GM19238 (cell line): ENCODE results near the gene RAB38.

Experiments
- DNase-seq: peaks from one replicate; pipeline ENCODE4 v3.0.0; 2011; ENCODE audit warnings: low spot score; ENCODE audit not compliant: insufficient read length

Gene RAB38

DNA sequence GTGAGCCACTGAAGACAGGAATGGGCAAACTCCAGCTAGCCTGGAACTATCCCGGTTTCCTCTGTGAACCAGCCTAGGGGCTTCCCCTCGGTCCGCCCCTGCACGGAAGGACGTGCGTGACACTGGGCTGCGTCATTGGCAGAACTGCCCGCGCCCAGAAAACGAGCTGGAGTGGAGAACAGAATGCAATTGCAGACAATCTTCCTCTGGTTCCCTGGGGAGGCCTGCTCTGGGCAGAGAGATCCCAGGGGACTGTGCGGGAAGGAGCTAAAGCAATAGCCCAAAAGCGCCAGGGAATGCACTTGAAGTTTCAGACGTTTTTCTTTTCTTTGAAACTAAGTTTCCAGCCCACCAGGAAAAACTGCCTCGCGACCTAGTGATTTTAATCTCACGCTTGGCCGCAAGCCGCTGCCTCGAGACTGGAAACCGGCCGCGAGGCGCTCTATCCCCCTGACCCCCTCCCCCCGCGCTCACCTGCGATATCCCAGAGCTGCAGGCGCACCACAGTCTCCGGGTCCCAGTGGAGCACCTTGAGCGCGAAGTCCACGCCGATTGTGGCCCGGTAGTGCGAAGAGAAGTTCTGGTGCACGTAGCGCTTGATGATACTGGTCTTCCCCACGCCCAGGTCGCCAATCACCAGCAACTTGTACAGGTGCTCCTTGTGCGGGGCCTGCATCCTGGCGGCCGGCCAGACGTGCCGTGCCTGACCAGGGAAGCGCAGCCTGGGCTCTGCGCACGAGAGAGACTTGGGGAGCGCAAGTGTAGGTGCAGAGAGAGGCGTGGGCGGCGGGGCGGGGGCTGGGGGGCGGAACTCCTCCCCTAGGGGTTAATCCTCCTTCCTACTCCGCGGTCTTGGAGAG, at the start of gene RAB38:
RAB38 (minus strand) TSS at position 735 of the 860 bp plus-strand sequence; CDS start at position 676, 59 bp downstream.
- peak; percentile 17 for DNase-seq

DNA sequence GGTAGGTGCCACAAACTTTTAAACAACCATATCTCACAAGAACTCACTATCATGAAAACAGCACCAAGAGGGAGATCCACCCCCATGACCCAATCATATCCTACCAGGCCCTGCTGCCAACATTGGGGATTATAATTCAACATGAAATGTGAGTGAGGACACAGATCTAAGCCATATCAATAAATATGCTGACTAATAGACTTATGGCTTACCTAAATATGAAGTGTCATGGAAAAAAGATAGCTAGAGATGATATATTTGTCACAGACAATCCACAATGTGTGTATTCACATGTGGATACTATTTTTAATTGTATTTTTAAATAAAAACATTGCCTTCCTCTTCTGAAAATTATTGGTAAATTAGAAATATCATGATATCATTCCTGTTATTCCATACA, 38.2 kb upstream of the RAB38 start:
- DNase-seq: no peak

DNA sequence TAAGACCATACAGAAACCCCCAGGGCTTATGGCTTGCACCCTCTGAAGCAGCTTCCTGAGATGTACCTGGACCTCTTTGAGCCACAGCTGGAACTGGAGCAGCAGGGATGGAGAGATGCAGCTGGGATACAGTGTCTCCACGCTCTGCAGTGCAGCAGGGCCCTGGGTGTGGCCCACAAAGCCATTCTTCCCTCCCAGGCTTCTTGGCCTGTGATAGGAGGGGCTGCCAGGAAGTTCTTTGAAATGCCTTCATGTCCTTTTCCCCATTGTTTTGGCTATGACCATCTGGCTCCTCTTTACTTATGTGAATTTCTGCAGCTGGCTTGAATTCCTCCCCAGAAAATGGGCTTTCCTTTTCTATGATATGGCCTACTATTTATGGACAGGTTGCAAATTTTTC, 37.1 kb upstream of the RAB38 start:
- no peak for DNase-seq

DNA sequence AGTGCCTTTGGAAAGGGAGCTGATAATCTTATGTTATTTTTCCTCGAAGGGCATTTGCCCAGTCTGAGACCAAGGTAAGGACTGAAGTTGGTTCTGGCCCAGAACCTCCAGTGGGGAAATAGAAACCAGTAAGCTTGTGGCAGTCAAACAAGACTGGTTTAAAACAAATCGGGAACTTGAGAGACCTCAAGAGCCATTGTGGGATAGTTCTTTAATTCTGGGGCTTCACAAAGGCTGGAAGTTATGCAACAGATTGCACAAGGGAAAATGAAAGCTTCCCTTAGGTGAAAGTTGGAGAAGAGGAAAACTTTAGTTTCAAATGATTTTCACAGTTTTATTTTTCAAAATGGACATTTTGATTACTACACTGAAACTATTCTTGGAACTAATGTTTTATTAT, 33.5 kb upstream of the RAB38 start:
- no peak for DNase-seq

DNA sequence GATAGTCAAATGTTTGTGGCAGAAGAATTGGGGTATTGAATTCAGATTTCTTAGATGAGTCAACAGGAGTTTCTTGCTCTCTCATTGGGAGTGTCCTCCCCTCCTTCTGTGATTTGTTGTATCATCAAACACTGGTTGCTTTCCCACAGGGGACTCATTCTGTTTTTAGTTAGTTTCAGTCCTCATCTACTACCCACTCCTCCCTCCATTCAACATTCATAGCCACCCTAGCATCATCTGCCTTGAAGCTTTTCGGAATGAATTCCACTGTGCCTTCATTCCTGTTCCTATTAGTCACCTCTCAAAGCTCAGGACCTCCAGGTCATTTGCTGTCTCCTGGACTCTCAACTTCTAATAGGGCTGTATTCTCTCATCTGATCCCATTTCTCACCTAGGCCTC, 31.5 kb upstream of the RAB38 start:
- no peak for DNase-seq

DNA sequence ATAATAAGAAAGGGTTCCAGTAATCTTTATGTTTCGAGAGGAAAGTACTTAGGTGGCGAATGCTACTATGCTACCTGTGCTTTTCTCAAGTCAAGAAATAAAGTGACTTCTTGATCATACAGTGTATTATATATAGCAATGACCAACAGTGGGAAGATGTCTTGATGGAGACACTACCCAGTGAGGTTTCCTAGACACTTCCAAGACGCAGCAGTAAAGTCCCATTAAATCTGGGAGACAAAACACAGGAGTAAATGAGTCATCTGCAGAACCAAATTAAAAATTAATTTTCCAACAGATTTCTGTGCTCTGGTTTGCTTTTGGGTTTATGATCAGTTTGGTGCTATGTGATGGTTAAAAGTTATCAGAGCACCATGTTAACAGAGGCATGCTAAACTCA, 29.1 kb upstream of the RAB38 start:
- DNase-seq: no peak

DNA sequence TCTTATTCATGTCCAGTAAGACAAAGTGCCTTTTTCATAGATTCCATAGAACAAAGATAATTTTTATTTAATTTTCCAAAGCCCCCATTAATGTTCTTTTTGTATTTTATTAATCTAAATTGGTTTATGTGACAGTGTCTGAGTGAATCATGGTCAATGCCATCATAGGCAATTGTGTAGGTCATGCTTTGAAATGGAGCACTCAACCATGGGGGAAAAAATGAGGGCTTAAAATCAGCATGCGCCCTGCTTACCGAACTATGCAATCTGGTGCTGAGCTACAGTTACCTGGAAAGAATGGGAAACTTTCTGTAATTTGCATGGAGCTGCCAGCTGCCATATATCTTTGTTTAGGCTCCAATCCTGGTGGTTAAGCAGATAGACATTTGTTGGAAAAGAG, 28.4 kb upstream of the RAB38 start:
- DNase-seq: no peak

DNA sequence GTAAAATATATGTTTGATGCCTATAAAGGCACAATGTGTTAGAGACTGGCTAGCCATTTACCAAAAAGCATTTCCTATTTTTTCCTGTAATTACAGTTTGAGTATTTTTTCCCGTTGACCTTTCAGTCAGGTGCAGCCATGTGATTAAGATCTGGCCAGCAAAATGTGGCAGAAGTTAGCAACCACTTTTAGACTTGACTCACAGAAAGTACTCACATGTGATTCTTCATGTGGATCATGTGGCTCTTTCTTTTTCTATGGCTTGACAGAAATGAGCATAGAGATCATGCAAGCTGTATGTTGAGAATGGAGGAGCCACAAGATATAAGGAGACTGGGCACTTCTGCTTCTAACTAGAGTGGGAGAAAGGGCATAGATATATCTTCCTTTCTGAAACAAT, 27.3 kb upstream of the RAB38 start:
- no peak for DNase-seq

DNA sequence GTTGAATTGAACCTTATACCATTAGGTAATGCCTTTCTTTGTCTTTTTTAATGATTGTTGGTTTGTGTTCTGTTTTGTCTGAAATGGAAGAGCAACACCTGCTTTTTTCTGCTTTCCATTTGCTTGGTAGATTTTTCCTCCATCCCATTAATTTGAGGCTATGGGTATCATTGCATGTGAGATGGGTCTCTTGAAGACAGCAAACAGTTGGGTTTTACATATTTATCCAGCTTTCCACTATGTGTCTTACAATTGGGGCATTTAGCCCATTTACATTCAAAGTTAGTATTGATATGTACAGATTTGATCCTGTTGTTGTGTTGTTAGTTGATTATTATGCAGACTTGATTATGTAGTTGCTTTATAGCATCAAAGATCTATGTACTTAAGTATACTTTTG, 21.1 kb upstream of the RAB38 start:
- no peak for DNase-seq

DNA sequence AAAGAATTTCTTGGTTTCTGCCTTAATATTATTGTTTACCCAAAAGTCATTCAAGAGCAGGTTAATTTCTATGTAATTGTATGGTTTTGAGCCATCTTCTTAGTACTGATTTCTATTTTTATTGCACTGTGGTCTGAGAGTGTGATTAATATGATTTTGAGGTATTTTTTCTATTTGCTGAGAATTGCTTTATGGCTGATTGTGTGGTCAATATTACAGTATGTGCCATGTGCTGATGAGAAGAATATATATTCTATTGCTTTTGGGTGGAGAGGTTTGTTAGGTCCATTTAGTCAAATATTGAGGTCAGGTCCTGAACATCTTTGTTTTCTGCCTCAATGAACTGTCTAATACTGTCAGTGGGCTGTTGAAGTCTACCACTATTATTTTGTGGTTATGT, 20.7 kb upstream of the RAB38 start:
- no peak for DNase-seq

DNA sequence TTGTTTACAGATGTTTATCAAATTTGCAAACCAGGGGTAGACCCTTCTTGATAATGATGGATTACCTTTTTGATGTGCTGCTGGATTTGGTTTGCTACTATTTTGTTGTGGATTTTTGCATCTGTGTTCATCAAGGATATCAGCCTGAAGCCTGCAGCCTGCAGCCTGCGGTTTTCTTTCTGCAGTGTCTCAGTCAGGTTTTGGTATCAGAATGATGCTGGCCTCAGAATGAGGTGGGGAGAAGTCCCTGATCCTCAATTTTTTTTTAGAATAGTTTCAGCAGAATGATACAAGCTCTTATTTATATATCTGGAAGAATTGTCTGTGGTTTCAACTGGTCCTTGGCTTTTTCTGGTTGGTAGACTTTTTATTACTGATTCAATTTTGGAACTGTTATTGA, 19.7 kb upstream of the RAB38 start:
- no peak for DNase-seq

DNA sequence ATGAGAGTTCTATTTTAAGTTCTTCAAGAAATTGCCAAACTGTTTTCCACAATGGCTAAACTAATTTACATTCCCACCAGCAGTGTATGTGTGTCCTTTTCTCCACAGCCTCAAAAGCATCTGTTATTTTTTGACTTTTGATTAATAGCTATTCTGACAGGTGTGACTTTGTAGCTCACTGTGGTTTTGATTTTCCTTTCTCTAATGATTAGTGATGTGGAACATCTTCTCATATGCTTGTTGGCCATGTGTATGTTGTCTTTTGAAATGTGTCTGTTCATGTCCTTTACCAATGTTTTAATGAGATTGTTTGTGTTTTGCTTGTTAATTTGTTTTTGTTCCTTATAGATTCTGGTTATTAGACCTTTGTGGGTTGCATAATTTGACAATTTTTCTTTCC, 18.0 kb upstream of the RAB38 start:
- no peak for DNase-seq

DNA sequence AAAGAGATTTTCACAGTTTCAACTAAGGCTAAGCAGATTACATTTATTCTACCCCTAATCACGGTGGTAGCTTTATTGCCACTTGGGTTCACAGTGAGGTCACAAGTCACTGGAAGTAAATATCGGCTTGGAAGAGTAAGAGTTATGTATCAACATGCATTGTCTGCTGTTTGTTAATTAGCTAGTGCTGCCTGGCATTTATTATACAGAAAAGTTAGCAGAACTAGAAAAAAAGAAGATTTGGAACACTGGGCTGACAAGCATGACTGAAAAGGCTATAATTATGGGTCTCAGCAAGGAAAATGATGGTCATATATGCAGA, 13.7 kb upstream of the RAB38 start:
- no peak for DNase-seq

DNA sequence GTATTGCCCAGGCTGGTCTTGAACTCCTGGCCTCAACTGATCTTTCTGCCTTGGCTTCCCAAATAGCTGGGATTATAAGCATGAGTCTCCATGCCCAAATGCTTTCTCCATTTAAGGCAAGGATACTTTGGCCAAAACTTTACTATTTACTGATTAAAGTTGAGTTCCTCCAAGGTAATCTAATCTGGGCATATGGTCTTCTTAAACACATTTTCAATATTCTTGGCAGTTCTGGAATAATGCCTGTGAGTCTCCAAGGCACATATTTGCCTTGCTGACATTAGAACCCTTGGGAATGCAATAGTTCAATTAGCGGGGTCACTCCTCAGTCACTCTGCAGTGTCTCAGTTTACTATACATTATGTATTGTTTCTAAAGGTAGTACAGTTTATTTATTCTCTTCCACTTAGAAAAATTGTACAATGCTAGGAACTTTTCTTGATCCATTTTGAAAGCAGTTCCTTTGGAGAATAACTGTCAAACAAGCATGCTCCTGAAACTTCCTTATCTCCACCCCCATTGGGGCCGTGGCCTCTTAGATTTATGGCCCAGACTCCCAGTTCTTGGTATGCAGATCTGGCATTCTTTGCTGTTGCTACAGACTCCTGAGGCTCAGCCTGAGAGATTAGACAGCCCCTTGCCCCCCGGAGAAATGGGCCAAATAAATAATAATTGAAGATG, 13.1 kb upstream of the RAB38 start:
- DNase-seq: no peak

DNA sequence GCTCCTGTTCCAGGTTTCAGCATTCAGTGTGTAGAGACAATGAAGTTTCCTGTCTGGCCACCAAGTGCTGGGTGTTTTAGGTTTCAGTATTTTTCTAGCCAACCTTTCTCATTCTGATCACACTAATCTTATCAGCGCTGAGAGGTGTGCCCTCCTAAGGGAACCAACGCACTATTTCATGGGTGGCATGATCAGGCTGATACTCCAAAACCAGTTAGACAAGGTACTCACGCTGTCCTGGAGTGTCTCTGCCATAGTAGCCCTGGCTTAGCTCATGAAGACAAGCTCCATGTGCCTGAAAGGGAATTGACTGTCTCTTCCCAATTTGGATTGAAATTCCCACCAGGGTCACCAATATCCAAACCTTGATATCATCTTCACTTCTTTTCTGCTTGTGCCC, 8.0 kb upstream of the RAB38 start:
- no peak for DNase-seq

DNA sequence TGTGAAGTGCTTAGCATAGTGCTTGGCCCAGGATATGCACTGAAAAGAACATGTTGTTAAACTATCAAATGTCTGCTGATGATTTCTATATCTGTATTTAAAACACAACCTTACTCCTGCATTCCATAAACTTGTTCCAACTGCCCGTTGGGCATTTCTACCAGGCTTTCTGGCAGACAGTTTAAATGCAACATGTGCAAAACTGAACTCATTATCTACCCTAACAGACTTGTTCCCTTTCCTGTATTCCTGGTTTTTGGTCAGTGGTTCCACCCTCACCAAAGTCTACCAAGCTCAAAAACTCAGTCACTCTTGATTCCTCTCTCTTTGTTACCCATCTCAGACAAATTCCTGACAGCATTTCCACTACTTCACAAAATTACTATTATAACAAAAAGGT, 6.5 kb upstream of the RAB38 start:
- DNase-seq: no peak

DNA sequence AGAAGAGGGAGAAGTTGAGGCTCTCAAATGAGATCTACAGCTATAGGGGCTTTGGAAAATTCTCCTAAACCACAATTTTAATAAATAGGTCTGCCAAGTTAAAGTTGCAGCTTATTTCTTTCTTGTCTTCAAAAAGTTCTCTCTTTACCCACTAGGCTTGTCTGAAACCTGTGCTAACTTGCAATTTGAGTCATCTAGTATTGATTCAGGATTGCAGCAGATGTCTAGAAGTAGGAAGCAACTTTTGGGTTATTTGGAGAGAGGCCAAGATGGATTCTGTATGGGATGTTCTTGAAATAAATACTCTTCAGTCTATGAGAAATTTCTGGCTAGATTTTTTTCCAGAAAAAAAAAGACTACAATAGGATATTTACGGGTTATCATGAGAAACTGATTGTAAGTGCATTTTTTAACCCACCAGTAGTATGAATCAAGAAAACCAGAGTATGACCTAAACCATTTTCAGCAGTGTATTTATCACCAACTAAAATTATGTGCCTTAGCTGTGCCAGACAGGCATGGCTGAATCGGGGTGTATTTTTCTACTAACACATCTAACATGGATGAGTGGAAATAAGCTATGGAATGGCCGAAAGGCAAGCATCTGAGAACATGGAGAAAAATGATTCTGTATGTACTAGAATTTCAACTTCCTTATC, 4.9 kb upstream of the RAB38 start:
- no peak for DNase-seq

DNA sequence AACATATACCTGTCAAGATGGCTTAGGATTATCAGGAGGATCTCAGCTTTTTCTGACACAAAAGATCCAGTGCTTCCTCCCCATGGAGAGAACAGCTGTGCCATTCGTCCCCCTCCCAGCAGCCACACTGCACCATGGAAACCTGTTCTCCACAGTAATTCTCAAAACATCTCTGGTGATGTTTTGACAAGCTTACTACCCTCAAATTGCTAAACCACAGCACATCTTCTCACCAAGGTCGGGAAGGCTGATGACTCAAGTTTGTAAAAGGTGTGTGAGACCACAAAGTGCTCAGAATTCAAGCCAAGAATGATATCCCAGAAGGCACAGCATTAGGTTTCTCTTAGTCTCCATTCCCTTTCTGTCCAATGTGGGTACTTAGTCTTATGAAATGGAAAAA, 3.9 kb upstream of the RAB38 start:
- DNase-seq: peak; percentile 10

DNA sequence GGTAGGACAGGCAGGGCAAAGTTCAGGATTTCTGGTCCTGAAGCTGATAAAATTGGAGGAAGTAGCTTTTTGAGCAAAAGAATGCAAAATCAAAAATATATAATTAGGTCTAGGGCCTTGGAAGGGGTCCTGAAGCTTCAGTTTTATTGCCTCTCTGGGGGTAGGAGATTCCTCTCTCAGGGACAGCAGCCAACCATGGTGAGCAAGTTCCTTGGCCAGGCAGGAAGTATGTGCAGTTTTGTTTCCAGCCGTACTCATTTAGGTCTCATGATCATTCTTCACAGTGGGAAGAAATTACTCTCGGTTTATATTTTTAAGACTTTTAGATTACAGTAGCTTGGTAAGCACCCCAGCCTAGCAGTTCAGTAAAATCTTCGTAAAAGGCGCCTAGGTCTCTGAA, 2.9 kb upstream of the RAB38 start:
- DNase-seq: no peak

DNA sequence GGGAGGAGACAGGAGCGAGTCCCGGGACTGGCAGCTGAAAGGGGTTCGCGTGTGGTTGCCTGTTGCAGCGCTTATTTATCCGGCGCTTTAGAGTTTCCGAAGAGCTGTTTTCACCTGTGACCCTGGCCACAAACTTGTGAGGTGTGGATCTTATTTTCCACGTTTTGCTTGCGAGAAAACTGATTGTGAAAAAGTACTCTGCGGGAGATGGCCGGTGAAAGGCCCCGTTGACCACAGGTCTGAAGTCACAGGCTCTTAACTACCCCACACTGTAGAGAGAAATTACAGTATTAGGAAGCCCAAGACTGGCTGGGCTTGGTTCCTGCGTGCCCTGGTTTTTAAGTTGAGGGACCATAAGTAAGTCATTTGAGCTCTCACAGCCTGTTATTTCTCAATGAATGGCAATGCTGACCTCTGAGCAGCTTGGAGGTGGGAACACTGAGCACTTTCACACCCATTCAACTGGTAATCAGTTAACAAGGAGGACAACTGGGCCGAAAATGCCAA, 379 bp upstream of the RAB38 start:
- DNase-seq: no peak

DNA sequence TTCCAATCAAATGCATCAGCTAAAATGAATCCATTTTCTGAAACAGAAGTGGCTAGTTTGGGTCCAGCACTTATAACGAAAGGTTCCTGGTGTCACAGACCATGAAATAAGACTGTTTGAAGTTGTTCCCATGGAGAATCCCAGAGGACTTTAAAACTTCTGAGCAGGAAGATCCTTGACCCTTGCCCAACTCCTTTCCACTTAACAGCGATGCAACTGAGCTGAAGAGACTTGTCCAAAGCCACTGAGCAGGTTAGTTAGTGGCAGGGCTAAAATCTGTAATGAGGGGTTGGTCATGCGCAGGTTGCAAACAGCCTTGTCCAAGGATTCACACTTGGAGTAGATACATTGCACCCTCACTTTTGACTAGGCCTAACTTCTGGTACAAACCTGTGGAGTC, 1.3 kb downstream of the RAB38 start:
- no peak for DNase-seq

DNA sequence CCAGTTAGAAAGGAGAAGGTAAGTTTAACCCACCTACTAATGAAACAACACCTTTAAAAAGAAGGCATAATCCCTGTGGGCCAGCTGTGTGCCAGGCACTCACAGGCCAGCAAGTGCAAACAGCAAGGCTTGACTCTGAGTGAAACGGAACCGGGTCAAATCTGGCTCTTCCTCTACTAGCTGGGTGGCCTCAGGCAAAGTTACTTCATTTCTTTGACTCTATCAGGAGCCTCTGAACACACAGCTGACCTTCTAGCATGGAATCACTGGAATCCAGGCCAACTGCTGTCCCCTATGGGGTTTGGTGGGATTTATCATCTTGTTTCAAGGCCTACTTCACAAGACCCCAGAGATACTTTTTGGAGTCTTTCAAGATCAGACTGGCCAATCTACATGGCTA, 3.3 kb downstream of the RAB38 start:
- no peak for DNase-seq

DNA sequence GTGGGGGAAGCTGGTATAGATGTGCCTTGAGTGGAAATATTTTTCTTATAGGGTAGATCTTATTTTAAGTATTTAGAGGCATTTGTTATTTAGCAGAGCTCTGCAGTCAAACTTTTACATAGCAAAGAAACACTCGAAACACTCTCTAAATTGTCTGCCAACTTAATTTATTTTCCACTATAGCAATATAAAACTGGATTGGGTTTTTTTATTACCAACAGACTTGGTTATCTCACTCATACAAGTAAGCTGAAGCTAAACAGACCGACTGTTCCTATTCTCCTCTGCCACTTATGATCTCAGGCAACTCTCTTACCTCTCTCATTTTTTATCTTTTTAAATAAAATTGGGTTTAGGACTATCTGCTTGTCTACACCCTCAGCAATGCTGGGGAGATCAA, 4.6 kb downstream of the RAB38 start:
- DNase-seq: no peak
